Retinal pigment epithelial cell (primary cell): ENCODE data around the gene TOMM40L.

Experiments used
- DNase-seq: peaks from one replicate; pipeline ENCODE4 v3.0.0-alpha.2; 2010; ENCODE audit warnings: low read depth
- H3K4me3 ChIP-seq: 2 replicates; pipeline ENCODE4 v1.5.1; 2011; ENCODE audit warnings: mild to moderate bottlenecking, low read length, control low read depth, moderate library complexity
- CTCF ChIP-seq: conservative IDR thresholded peaks from 2 replicates; pipeline ENCODE4 v1.5.1; 2011; ENCODE audit warnings: low read depth, low read length, control low read depth, inconsistent platforms

Gene TOMM40L

GRCh38 chr1:161229896-161230295, 4.0 kb downstream of the TOMM40L start:
- TF ChIP-seq CTCF = peak; percentile 18
- DNase-seq = no peak
- H3K4me3 ChIP-seq = no peak overlapping the region

DNA sequence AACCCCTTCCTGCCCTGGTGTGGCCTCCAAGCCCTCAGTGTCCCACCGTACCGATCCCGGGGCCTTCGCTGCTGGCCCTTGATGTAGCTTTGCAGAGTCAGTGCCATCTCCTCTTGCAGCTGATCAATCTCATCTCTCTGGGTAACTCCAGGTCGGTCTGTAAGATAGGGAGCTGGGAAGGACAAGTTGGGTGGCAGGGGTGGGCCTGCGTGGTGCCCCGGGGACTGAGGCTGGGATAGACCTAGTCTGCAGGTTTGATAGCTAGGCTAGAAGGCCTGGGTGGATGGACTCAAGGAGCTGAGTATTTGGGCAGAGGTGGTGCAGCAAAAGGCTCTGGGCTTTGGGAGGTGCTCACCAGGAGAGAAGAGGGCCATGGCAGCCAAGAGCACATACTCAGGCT, 4.9 kb downstream of the TOMM40L start:
- no peak overlapping the region for H3K4me3 ChIP-seq
- no peak for TF ChIP-seq CTCF
- DNase-seq = no peak

DNA sequence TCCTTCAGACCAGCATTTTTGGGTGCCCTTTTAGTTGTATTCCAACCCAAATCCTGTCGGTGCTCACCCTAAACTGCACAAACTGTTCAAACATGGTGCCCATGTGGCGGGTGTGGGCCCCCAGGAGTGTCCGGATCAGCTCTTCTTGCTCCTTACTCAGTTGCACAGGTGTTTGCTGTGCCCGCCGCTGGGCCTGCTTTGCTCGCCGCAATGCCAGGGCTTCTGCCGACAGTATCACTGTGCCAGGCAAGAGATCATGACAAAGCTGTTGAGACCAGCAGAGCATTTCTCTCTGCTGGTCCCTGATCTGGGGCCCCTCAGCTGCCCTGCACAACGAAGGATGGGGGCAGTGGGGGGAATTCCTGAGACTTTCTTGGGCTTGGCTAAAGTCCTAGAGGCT, 7.2 kb downstream of the TOMM40L start:
- no peak for TF ChIP-seq CTCF

DNA sequence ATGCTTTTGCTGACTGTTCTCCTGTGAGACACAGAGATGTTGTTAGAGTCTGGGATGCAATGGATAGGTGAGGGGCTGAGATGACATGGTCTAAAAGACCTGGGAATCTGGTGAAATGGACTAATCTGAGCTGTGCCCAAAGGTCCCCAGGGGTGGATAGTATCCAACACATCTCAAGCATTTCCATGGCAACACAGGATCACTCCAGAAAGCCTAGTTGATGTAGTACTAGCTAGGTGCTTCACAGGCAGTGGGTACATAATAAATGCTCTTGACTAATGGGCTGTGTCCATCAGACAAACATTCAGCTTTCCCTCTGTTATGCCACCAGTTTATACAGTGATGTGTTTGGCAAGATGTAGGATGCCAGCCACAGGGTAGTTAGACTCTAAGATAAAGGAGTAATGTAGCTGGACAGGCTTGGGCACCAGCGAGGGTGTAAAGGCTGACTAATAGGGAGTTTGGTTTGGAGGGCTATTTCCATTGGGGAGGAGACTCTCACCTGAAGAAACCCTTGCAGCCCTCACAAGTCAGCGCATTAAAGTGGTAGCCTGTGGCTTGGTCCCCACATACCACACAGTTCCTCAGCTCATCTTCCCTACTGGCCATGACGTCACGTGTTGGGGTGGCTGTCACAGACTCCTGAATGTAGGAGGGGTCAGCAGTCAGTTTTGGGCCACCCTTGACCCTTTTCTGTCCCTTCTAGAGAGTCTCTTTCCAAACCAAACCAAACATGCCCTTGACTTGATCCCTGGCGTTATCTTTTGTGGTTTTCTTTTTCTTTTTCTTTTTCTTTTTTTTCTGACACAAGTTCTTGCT, 10.3 kb downstream of the TOMM40L start:
- H3K4me3 ChIP-seq = no peak overlapping the region
- TF ChIP-seq CTCF = no peak
- DNase-seq = no peak

More for the DNA sequence above, 7.2 kb downstream of the TOMM40L start:
- H3K4me3 ChIP-seq = no peak overlapping the region
- DNase-seq = no peak

GRCh38 chr1:161238039-161238473, 12.2 kb downstream of the TOMM40L start, which contains the start of gene NR1I3:
Gene NR1I3 (minus strand): TSS chr1:161238203. CDS start chr1:161236565, 1,638 bp downstream.
- no peak for DNase-seq
- TF ChIP-seq CTCF = no peak
- H3K4me3 ChIP-seq = no peak within 1 kb of the TSS

DNA sequence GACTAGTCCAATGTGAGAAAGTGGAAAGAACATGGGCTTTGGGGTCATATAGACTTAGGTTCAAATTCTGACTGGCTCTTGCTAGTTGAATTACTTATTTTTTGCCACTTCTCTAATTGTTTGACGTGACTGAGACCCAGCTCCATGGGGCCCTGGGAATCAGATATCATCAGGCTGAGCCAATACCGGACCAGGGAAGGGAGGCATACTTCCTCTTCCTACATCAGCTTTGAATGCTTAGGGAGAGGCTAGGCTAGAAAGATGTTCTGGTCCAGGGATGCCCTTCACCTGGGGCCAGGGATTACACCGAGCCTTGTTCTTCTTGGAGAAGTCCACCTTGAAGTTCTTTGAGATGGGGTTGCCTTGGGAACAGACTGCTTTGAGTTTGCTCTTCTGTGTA, 15.8 kb downstream of the TOMM40L start:
- no peak overlapping the region for H3K4me3 ChIP-seq
- DNase-seq = no peak
- no peak for TF ChIP-seq CTCF

DNA sequence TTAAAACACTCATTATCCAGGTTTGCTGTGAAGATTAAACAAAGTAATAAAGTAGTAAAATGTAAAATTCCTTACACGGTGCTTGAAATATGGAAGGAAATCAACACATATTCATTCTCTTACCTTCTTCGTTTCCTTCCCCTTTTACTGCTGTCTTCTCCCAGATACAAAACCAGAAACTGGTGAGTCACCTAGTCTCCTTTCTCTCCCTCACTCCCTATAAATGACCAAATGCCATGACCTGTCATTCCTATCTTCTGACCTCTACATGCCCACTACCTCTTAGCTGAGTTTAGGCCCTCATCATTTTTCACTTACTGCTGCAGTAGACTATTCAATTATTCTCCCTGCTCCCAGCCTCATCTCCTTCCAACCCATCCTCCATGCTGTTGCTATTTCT, 16.5 kb downstream of the TOMM40L start:
- no peak for DNase-seq
- TF ChIP-seq CTCF = no peak

More for the DNA sequence above, 16.5 kb downstream of the TOMM40L start:
- no peak overlapping the region for H3K4me3 ChIP-seq
